ENCODE measurements around the gene ZNF440.

- TF ChIP-seq MYC (IDR thresholded peaks at IDR 0.05; ENCODE audit: insufficient read depth, insufficient read length, insufficient replicate concordance, low read length, severe bottlenecking) = no peak
- TF ChIP-seq, protein P1, sequence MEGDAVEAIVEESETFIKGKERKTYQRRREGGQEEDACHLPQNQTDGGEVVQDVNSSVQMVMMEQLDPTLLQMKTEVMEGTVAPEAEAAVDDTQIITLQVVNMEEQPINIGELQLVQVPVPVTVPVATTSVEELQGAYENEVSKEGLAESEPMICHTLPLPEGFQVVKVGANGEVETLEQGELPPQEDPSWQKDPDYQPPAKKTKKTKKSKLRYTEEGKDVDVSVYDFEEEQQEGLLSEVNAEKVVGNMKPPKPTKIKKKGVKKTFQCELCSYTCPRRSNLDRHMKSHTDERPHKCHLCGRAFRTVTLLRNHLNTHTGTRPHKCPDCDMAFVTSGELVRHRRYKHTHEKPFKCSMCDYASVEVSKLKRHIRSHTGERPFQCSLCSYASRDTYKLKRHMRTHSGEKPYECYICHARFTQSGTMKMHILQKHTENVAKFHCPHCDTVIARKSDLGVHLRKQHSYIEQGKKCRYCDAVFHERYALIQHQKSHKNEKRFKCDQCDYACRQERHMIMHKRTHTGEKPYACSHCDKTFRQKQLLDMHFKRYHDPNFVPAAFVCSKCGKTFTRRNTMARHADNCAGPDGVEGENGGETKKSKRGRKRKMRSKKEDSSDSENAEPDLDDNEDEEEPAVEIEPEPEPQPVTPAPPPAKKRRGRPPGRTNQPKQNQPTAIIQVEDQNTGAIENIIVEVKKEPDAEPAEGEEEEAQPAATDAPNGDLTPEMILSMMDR (IDR thresholded peaks at IDR 0.05 in 2 of 3, conservative IDR thresholded peaks at IDR 0.05 in 1 of 3; ENCODE audit: control insufficient read depth in 2 of 3, extremely low read depth in 1 of 3, insufficient read depth in 1 of 3, low read depth in 3 of 3, low read length in 3 of 3) = no peak
- no peak for TF ChIP-seq SMC3 (IDR thresholded peaks at IDR 0.05; ENCODE audit: borderline replicate concordance, low read length)
- no peak for TF ChIP-seq SRF (IDR thresholded peaks at IDR 0.05; ENCODE audit: low read depth in 2 of 2, low read length in 2 of 2)
- no peak for TF ChIP-seq REST (IDR thresholded peaks at IDR 0.05; ENCODE audit: low read depth, low read length)
Measured at GRCh38 chr19:11807099-11807380, 7.0 kb upstream of the ZNF440 start.
